PC-9 (cell line): ENCODE results near the gene AKR1C1. TPM values are rescaled to one million over a fixed set of nuclear protein-coding genes. Genes with fewer than 3 reads are reported as not detected.

ENCODE experiments used
- BruUV-seq: library from RNA; stranded (reverse); fragments of 400-500 nt; replicated peaks from 2 replicates; lab custom pipeline; 2021; lab: Mats Ljungman, UMichigan
- CTCF ChIA-PET: fragments of 300-600 bp; sonication (Branson Sonifier 250); formaldehyde crosslinking; loops from one replicate; lab custom pipeline; 2022; ENCODE audit warnings: antibody characterized with exemption; lab: Charles Lee
- POLR2A ChIA-PET: fragments of 300-600 bp; sonication (Branson Sonifier 250); formaldehyde crosslinking; loops from one replicate; lab custom pipeline; 2022; ENCODE audit warnings: antibody characterized with exemption; ENCODE audit not compliant: unreplicated experiment; lab: Charles Lee
- DNase-seq, 2 experiments: peaks; one replicate each; pipeline versions ENCODE4 v3.0.0 to v3.0.0-alpha.2; 2015 to 2022; ENCODE audit warnings: mixed read lengths in 1 of 2
- H2AFZ ChIP-seq: fragments of 200-600 bp; sonication (generic); 2 replicates; pipeline ENCODE4 v1.8.1; 2017; ENCODE audit warnings: antibody characterized with exemption
- H3F3A ChIP-seq: fragments of 200-600 bp; sonication (generic); 2 replicates; pipeline ENCODE4 v1.8.1; 2017; ENCODE audit warnings: antibody characterized with exemption, mild to moderate bottlenecking, low read depth; ENCODE audit not compliant: insufficient read depth
- H3K27ac ChIP-seq: fragments of 200-600 bp; sonication (generic); 2 replicates; pipeline ENCODE4 v1.6.1; 2016; ENCODE audit warnings: mixed run types
- H3K27me3 ChIP-seq: fragments of 200-600 bp; sonication (generic); 2 replicates; pipeline ENCODE4 v1.6.1; 2016; ENCODE audit warnings: low read depth, mixed run types; ENCODE audit not compliant: insufficient read depth
- H3K36me3 ChIP-seq: fragments of 200-600 bp; sonication (generic); 2 replicates; pipeline ENCODE4 v1.6.1; 2016; ENCODE audit warnings: low read depth, mixed run types
- H3K4me1 ChIP-seq: fragments of 200-600 bp; sonication (generic); replicated peaks from 2 replicates; pipeline ENCODE4 v1.6.1; 2016; ENCODE audit warnings: mixed run types; ENCODE audit not compliant: insufficient read depth
- H3K4me2 ChIP-seq: fragments of 200-600 bp; sonication (generic); 2 replicates; pipeline ENCODE4 v1.6.1; 2017; ENCODE audit warnings: mixed run types
- H3K4me3 ChIP-seq: fragments of 200-600 bp; sonication (generic); 2 replicates; pipeline ENCODE4 v1.6.1; 2016; ENCODE audit warnings: mixed run types
- H3K79me2 ChIP-seq: fragments of 200-600 bp; sonication (generic); 2 replicates; pipeline ENCODE4 v1.6.1; 2017; ENCODE audit warnings: low read depth, mixed run types
- H3K9me2 ChIP-seq: fragments of 200-600 bp; sonication (generic); 2 replicates; pipeline ENCODE4 v1.8.1; 2017; ENCODE audit warnings: mild to moderate bottlenecking; ENCODE audit not compliant: insufficient read depth
- H3K9me3 ChIP-seq: fragments of 200-600 bp; sonication (generic); 2 replicates; pipeline ENCODE4 v1.8.1; 2016; ENCODE audit warnings: low read depth; ENCODE audit not compliant: insufficient read depth
- H4K20me1 ChIP-seq: fragments of 200-600 bp; sonication (generic); 2 replicates; pipeline ENCODE4 v1.8.1; 2017; ENCODE audit not compliant: insufficient read depth
- CTCF ChIP-seq: fragments of 200-600 bp; sonication (generic); conservative IDR thresholded peaks from 2 replicates; pipeline ENCODE4 v1.6.1; 2017; ENCODE audit warnings: mixed run types, antibody characterized with exemption, mild to moderate bottlenecking, moderate library complexity
- EZH2 ChIP-seq: fragments of 200-600 bp; sonication (generic); IDR thresholded peaks from 2 replicates; pipeline ENCODE4 v1.8.0; 2017; ENCODE audit warnings: antibody characterized with exemption, low read depth
- intact Hi-C: fragments of 100-400 bp; cut with micrococcal nuclease; formaldehyde crosslinking; loops from one replicate; pipeline ENCODE4 v1.10.0; 2022; ENCODE audit not compliant: unreplicated experiment
- total RNA-seq: library from RNA; stranded (reverse); gene quantifications from 2 replicates; pipeline ENCODE4 v1.2.3, GENCODE V29; 2021

Gene AKR1C1
- total RNA-seq, 1 experiment from 2014 or later, result 1,313 TPM

- CTCF ChIA-PET, result no interaction called here
- H3K27ac ChIP-seq, result no peak overlapping the region
Measured at GRCh38 chr10:4977025-4977424, 13.8 kb downstream of the AKR1C1 start.

GRCh38 chr10:4978870-4979269 lies 15.7 kb downstream of the AKR1C1 start:
- CTCF ChIA-PET, result no interaction called here

More at GRCh38 chr10:4977025-4977424, 13.8 kb downstream of the AKR1C1 start:
- peaks cover 6% of the 10 kb centered on the region; the same call in 1 of the 2 replicates for H3K4me1 ChIP-seq
- H4K20me1 ChIP-seq, result no peaks in the 10 kb centered on the region
- H3K9me2 ChIP-seq, result no peaks in the 10 kb centered on the region
- no peaks in the 10 kb centered on the region for H3K79me2 ChIP-seq
- no peak overlapping the region for H2AFZ ChIP-seq
- H3K9me3 ChIP-seq, result no peaks in the 10 kb centered on the region
- peaks cover 21% of the 10 kb centered on the region; the same call in 1 of the 2 replicates for H3F3A ChIP-seq
- no peak for DNase-seq
- intact Hi-C loops, result no loop called here
- no peak for TF ChIP-seq CTCF
- no peak for TF ChIP-seq EZH2
- H3K36me3 ChIP-seq, result no peaks in the 10 kb centered on the region
- no peak overlapping the region for H3K4me3 ChIP-seq
- BruUV-seq, result no TSS peak
- no peak overlapping the region for H3K4me2 ChIP-seq
- POLR2A ChIA-PET, result no interaction called here
- no peaks in the 10 kb centered on the region for H3K27me3 ChIP-seq

GRCh38 chr10:4980793-4981192 lies 17.6 kb downstream of the AKR1C1 start:
- no peaks in the 10 kb centered on the region for H3K79me2 ChIP-seq
- H3K27me3 ChIP-seq, result no peaks in the 10 kb centered on the region
- CTCF ChIA-PET, result no interaction called here
- no peaks in the 10 kb centered on the region for H4K20me1 ChIP-seq
- peaks cover 6% of the 10 kb centered on the region; the same call in 1 of the 2 replicates for H3K4me1 ChIP-seq
- peak overlapping the region; percentile 61; the same call in 1 of the 2 replicates for H3K27ac ChIP-seq
- H2AFZ ChIP-seq, result no peak overlapping the region
- intact Hi-C loops, result loop anchor here (5.0 to 10.0 kb wide), 3 partner anchors 452 to 1107 kb away; partner anchors contain the start of gene RBM17
- DNase-seq, result no peak
- BruUV-seq, result no TSS peak
- no peak overlapping the region for H3K4me2 ChIP-seq
- TF ChIP-seq CTCF (no peak), EZH2 (no peak)
- H3F3A ChIP-seq, result peaks cover 48% of the 10 kb centered on the region
- H3K36me3 ChIP-seq, result no peaks in the 10 kb centered on the region
- POLR2A ChIA-PET, result interaction anchor here (1.7 kb wide), 1 partner anchor 131 kb away, joined by 6 read pairs; no protein-coding TSS in a partner anchor
- H3K4me3 ChIP-seq, result no peak overlapping the region
- no peaks in the 10 kb centered on the region for H3K9me3 ChIP-seq
- H3K9me2 ChIP-seq, result no peaks in the 10 kb centered on the region

More at GRCh38 chr10:4978870-4979269, 15.7 kb downstream of the AKR1C1 start:
- Histone ChIP-seq H3K27ac (no peak overlapping the region), H4K20me1 (no peaks in the 10 kb centered on the region), H3K36me3 (no peaks in the 10 kb centered on the region), H3K4me1 (peaks cover 6% of the 10 kb centered on the region; the same call in 1 of the 2 replicates), H3K9me3 (no peaks in the 10 kb centered on the region), H3K27me3 (no peaks in the 10 kb centered on the region), H3K4me3 (no peak overlapping the region), H3K4me2 (no peak overlapping the region), H3K79me2 (no peaks in the 10 kb centered on the region), H2AFZ (no peak overlapping the region), H3F3A (peaks cover 30% of the 10 kb centered on the region; the same call in 1 of the 2 replicates), H3K9me2 (no peaks in the 10 kb centered on the region)
- intact Hi-C loops, result no loop called here
- POLR2A ChIA-PET, result interaction anchor here (0.7 kb wide), 1 partner anchor 72 kb away, joined by 6 read pairs; no protein-coding TSS in a partner anchor
- no TSS peak for BruUV-seq
- TF ChIP-seq CTCF (no peak), EZH2 (no peak)
- no peak for DNase-seq
